Small intestine (tissue), 4 donors: Measurements from ENCODE around the gene HYAL4. TPM values are rescaled to one million over a fixed set of nuclear protein-coding genes. Genes with fewer than 3 reads are reported as not detected.

Source experiments
- polyA plus RNA-seq, 4 donors: library from polyadenylated mRNA; stranded (reverse) in 3 of 4; unstranded in 1 of 4; fragments of 200-250 nt in 3 of 4; fragments of 120-200 nt in 1 of 4; gene quantifications; one replicate each; pipeline versions ENCODE4 v1.2.1 to v1.2.3, GENCODE V29; 2013
- donor health status: healthy with polysubstance abuse.
- donor health status: Bipolar disorder and iron deficiency.
- donor health status: healthy.

HYAL4 gene
- polyA plus RNA-seq, 4 donors = 0.01 TPM; not detected in 3

Other genes with a start within 250 kb of the HYAL4 start
- gene ASB15, start 243.3 kb upstream of the HYAL4 start, polyA plus RNA-seq = under 1 TPM in 2 of 4 donors, not detected in 2; 0.01 to 0.12 TPM
- gene LMOD2, start 189.3 kb upstream of the HYAL4 start, polyA plus RNA-seq = 1 to 10 TPM in 1 of 4 donors, under 1 TPM in 3; 0.04 to 1.6 (median 0.42) TPM
- gene WASL, start 96.2 kb upstream of the HYAL4 start, polyA plus RNA-seq = 10 to 100 TPM; 26.8 to 73.1 (median 36.3) TPM
- gene SPAM1, start 80.1 kb downstream of the HYAL4 start, polyA plus RNA-seq = under 1 TPM in 3 of 4 donors, not detected in 1; 0.04 to 0.78 (median 0.45) TPM
- 10 to 100 TPM in 1 of 4 donors, 1 to 10 TPM in 3; 1.6 to 14.0 (median 2.4) TPM for gene TMEM229A, start 187.9 kb downstream of the HYAL4 start, polyA plus RNA-seq